ENCODE results near the gene EWSR1. TPM values are rescaled to one million over a fixed set of nuclear protein-coding genes. Genes with fewer than 3 reads are reported as not detected.

The EWSR1 gene
- total and polyA plus RNA-seq, 2 donors, result 175 to 236 TPM

- no peaks in the 10 kb centered on the region for H3K27me3 ChIP-seq (ENCODE audit: control insufficient read depth in 2 of 2, insufficient read depth in 1 of 2, low read length in 1 of 2)
- no peaks in the 10 kb centered on the region for H3K4me1 ChIP-seq (ENCODE audit: control insufficient read depth in 2 of 2, insufficient read depth in 2 of 2, low read length in 2 of 2)
- no peak overlapping the region for H3K27ac ChIP-seq (ENCODE audit: low read depth in 1 of 2, low read length in 1 of 2)
- WGBS, result 96% methylated on average over 12 of the region's 12 CpGs
- H3K36me3 ChIP-seq (ENCODE audit: control insufficient read depth in 2 of 2, insufficient read depth in 2 of 2, low read length in 1 of 2), result peaks cover 72 to 89% of the 10 kb centered on the region in 2 donors
- DNase-seq (ENCODE audit: low read depth in 6 of 9, low spot score in 9 of 9), result no peak
- no peaks in the 10 kb centered on the region for H3K9me3 ChIP-seq (ENCODE audit: control insufficient read depth in 2 of 2, insufficient read depth in 1 of 2, low read length in 1 of 2)
- H3K4me3 ChIP-seq (ENCODE audit: low read length in 2 of 2), result no peak overlapping the region
Observed at GRCh38 chr22:29334696-29335344, 66.8 kb downstream of the EWSR1 start.

- Histone ChIP-seq H3K9me3 (ENCODE audit: control insufficient read depth in 2 of 2, insufficient read depth in 1 of 2, low read length in 1 of 2) (no peaks in the 10 kb centered on the region), H3K27me3 (ENCODE audit: control insufficient read depth in 2 of 2, insufficient read depth in 1 of 2, low read length in 1 of 2) (no peaks in the 10 kb centered on the region), H3K4me1 (ENCODE audit: control insufficient read depth in 2 of 2, insufficient read depth in 2 of 2, low read length in 2 of 2) (no peaks in the 10 kb centered on the region), H3K4me3 (ENCODE audit: low read length in 2 of 2) (no peak overlapping the region), H3K27ac (ENCODE audit: low read depth in 1 of 2, low read length in 1 of 2) (no peak overlapping the region), H3K36me3 (ENCODE audit: control insufficient read depth in 2 of 2, insufficient read depth in 2 of 2, low read length in 1 of 2) (peaks cover 72 to 89% of the 10 kb centered on the region in 2 donors)
- 99% methylated on average over 11 of the region's 11 CpGs for WGBS
- DNase-seq (ENCODE audit: low read depth in 6 of 9, low spot score in 9 of 9), result no peak
Observed at GRCh38 chr22:29335656-29336055, 67.6 kb downstream of the EWSR1 start.

- no peak overlapping the region for H3K4me3 ChIP-seq (ENCODE audit: low read length in 2 of 2)
Observed at GRCh38 chr22:29336751-29337490, 68.9 kb downstream of the EWSR1 start.

GRCh38 chr22:29337631-29338284 is 69.7 kb downstream of the EWSR1 start:
- Histone ChIP-seq H3K4me1 (ENCODE audit: control insufficient read depth in 2 of 2, insufficient read depth in 2 of 2, low read length in 2 of 2) (no peaks in the 10 kb centered on the region), H3K27me3 (ENCODE audit: control insufficient read depth in 2 of 2, insufficient read depth in 1 of 2, low read length in 1 of 2) (no peaks in the 10 kb centered on the region), H3K4me3 (ENCODE audit: low read length in 2 of 2) (no peak overlapping the region), H3K27ac (ENCODE audit: low read depth in 1 of 2, low read length in 1 of 2) (no peak overlapping the region), H3K9me3 (ENCODE audit: control insufficient read depth in 2 of 2, insufficient read depth in 1 of 2, low read length in 1 of 2) (no peaks in the 10 kb centered on the region), H3K36me3 (ENCODE audit: control insufficient read depth in 2 of 2, insufficient read depth in 2 of 2, low read length in 1 of 2) (peaks cover 80 to 91% of the 10 kb centered on the region in 2 donors)
- DNase-seq (ENCODE audit: low read depth in 6 of 9, low spot score in 9 of 9), result no peak
- WGBS, result 92% methylated on average over 12 of the region's 12 CpGs

More at GRCh38 chr22:29336751-29337490, 68.9 kb downstream of the EWSR1 start:
- H3K9me3 ChIP-seq (ENCODE audit: control insufficient read depth in 2 of 2, insufficient read depth in 1 of 2, low read length in 1 of 2), result no peaks in the 10 kb centered on the region
- no peaks in the 10 kb centered on the region for H3K27me3 ChIP-seq (ENCODE audit: control insufficient read depth in 2 of 2, insufficient read depth in 1 of 2, low read length in 1 of 2)
- no peaks in the 10 kb centered on the region for H3K4me1 ChIP-seq (ENCODE audit: control insufficient read depth in 2 of 2, insufficient read depth in 2 of 2, low read length in 2 of 2)
- peaks cover 72 to 89% of the 10 kb centered on the region in 2 donors for H3K36me3 ChIP-seq (ENCODE audit: control insufficient read depth in 2 of 2, insufficient read depth in 2 of 2, low read length in 1 of 2)
- 97% methylated on average over 14 of the region's 14 CpGs for WGBS
- H3K27ac ChIP-seq (ENCODE audit: low read depth in 1 of 2, low read length in 1 of 2), result no peak overlapping the region
- no peak for DNase-seq (ENCODE audit: low read depth in 6 of 9, low spot score in 9 of 9)

- H3K9me3 ChIP-seq (ENCODE audit: control insufficient read depth in 2 of 2, insufficient read depth in 1 of 2, low read length in 1 of 2), result no peaks in the 10 kb centered on the region
- 96% methylated on average over 6 of the region's 6 CpGs for WGBS
- peaks cover 82 to 98% of the 10 kb centered on the region in 2 donors for H3K36me3 ChIP-seq (ENCODE audit: control insufficient read depth in 2 of 2, insufficient read depth in 2 of 2, low read length in 1 of 2)
- H3K4me1 ChIP-seq (ENCODE audit: control insufficient read depth in 2 of 2, insufficient read depth in 2 of 2, low read length in 2 of 2), result no peaks in the 10 kb centered on the region
- no peak for DNase-seq (ENCODE audit: low read depth in 6 of 9, low spot score in 9 of 9)
- no peaks in the 10 kb centered on the region for H3K27me3 ChIP-seq (ENCODE audit: control insufficient read depth in 2 of 2, insufficient read depth in 1 of 2, low read length in 1 of 2)
- no peak overlapping the region for H3K27ac ChIP-seq (ENCODE audit: low read depth in 1 of 2, low read length in 1 of 2)
- no peak overlapping the region for H3K4me3 ChIP-seq (ENCODE audit: low read length in 2 of 2)
Observed at GRCh38 chr22:29338398-29338797, 70.3 kb downstream of the EWSR1 start.

- no peak overlapping the region for H3K4me3 ChIP-seq (ENCODE audit: low read length in 2 of 2)
- H3K27me3 ChIP-seq (ENCODE audit: control insufficient read depth in 2 of 2, insufficient read depth in 1 of 2, low read length in 1 of 2), result no peaks in the 10 kb centered on the region
- H3K9me3 ChIP-seq (ENCODE audit: control insufficient read depth in 2 of 2, insufficient read depth in 1 of 2, low read length in 1 of 2), result no peaks in the 10 kb centered on the region
- H3K36me3 ChIP-seq (ENCODE audit: control insufficient read depth in 2 of 2, insufficient read depth in 2 of 2, low read length in 1 of 2), result peaks cover 86 to 99% of the 10 kb centered on the region in 2 donors
- WGBS, result 94% methylated on average over 23 of the region's 23 CpGs
- H3K27ac ChIP-seq (ENCODE audit: low read depth in 1 of 2, low read length in 1 of 2), result no peak overlapping the region
- DNase-seq (ENCODE audit: low read depth in 6 of 9, low spot score in 9 of 9), result no peak
- H3K4me1 ChIP-seq (ENCODE audit: control insufficient read depth in 2 of 2, insufficient read depth in 2 of 2, low read length in 2 of 2), result no peaks in the 10 kb centered on the region
Observed at GRCh38 chr22:29339381-29340235, 71.5 kb downstream of the EWSR1 start.

GRCh38 chr22:29340566-29340965 is 72.5 kb downstream of the EWSR1 start:
- no peaks in the 10 kb centered on the region for H3K9me3 ChIP-seq (ENCODE audit: control insufficient read depth in 2 of 2, insufficient read depth in 1 of 2, low read length in 1 of 2)
- no peak for DNase-seq (ENCODE audit: low read depth in 6 of 9, low spot score in 9 of 9)
- WGBS, result 99% methylated on average over 8 of the region's 8 CpGs
- H3K27me3 ChIP-seq (ENCODE audit: control insufficient read depth in 2 of 2, insufficient read depth in 1 of 2, low read length in 1 of 2), result no peaks in the 10 kb centered on the region
- no peak overlapping the region for H3K4me3 ChIP-seq (ENCODE audit: low read length in 2 of 2)
- peaks cover 78 to 93% of the 10 kb centered on the region in 2 donors for H3K36me3 ChIP-seq (ENCODE audit: control insufficient read depth in 2 of 2, insufficient read depth in 2 of 2, low read length in 1 of 2)
- no peaks in the 10 kb centered on the region for H3K4me1 ChIP-seq (ENCODE audit: control insufficient read depth in 2 of 2, insufficient read depth in 2 of 2, low read length in 2 of 2)
- H3K27ac ChIP-seq (ENCODE audit: low read depth in 1 of 2, low read length in 1 of 2), result no peak overlapping the region

- Histone ChIP-seq H3K4me3 (ENCODE audit: low read length in 2 of 2) (no peak overlapping the region), H3K4me1 (ENCODE audit: control insufficient read depth in 2 of 2, insufficient read depth in 2 of 2, low read length in 2 of 2) (no peaks in the 10 kb centered on the region), H3K36me3 (ENCODE audit: control insufficient read depth in 2 of 2, insufficient read depth in 2 of 2, low read length in 1 of 2) (peaks cover 78 to 92% of the 10 kb centered on the region in 2 donors), H3K27ac (ENCODE audit: low read depth in 1 of 2, low read length in 1 of 2) (no peak overlapping the region), H3K9me3 (ENCODE audit: control insufficient read depth in 2 of 2, insufficient read depth in 1 of 2, low read length in 1 of 2) (no peaks in the 10 kb centered on the region), H3K27me3 (ENCODE audit: control insufficient read depth in 2 of 2, insufficient read depth in 1 of 2, low read length in 1 of 2) (no peaks in the 10 kb centered on the region)
- no peak for DNase-seq (ENCODE audit: low read depth in 6 of 9, low spot score in 9 of 9)
- WGBS, result 97% methylated on average over 25 of the region's 25 CpGs
Observed at GRCh38 chr22:29341056-29341848, 73.2 kb downstream of the EWSR1 start.

Data from thymus (tissue), 11 donors.